Neural progenitor cell (in vitro differentiated cells): ENCODE measurements around the gene SLAMF6. TPM values are rescaled to one million over a fixed set of nuclear protein-coding genes. Genes with fewer than 3 reads are reported as not detected.
A peak's percentile ranks its signal among the peaks of the same experiment; 100 is the strongest.

ENCODE experiments used
- DNase-seq: peaks from one replicate; pipeline ENCODE4 v3.0.0-alpha.2; 2016; ENCODE audit warnings: low spot score
- H2AFZ ChIP-seq: fragments of 200-600 bp; sonication (generic); replicated peaks from 2 replicates; pipeline ENCODE4 v1.6.1; 2016; ENCODE audit warnings: antibody characterized with exemption
- H3F3A ChIP-seq: fragments of 200-600 bp; sonication (generic); 2 replicates; pipeline ENCODE4 v1.6.1; 2016; ENCODE audit warnings: antibody characterized with exemption, low read depth
- H3K27ac ChIP-seq: fragments of 200-600 bp; sonication (generic); 2 replicates; pipeline ENCODE4 v1.5.1; 2016; ENCODE audit warnings: mild to moderate bottlenecking
- H3K27me3 ChIP-seq: fragments of 200-600 bp; sonication (generic); 2 replicates; pipeline ENCODE4 v1.6.1; 2016; ENCODE audit warnings: mild to moderate bottlenecking, moderate library complexity
- H3K36me3 ChIP-seq: fragments of 200-600 bp; sonication (generic); 2 replicates; pipeline ENCODE4 v1.5.1; 2016
- H3K4me1 ChIP-seq: fragments of 200-600 bp; sonication (generic); 2 replicates; pipeline ENCODE4 v1.6.1; 2016; ENCODE audit warnings: mixed run types
- H3K4me2 ChIP-seq: fragments of 200-600 bp; sonication (generic); 2 replicates; pipeline ENCODE4 v1.6.1; 2016
- H3K4me3 ChIP-seq: fragments of 200-600 bp; sonication (generic); 2 replicates; pipeline ENCODE4 v1.5.1; 2016
- H3K79me2 ChIP-seq: fragments of 200-600 bp; sonication (generic); 2 replicates; pipeline ENCODE4 v1.6.1; 2016; ENCODE audit warnings: low read depth
- H3K9ac ChIP-seq: fragments of 200-600 bp; sonication (generic); 2 replicates; pipeline ENCODE4 v1.6.1; 2016
- H3K9me3 ChIP-seq: fragments of 200-600 bp; sonication (generic); 2 replicates; pipeline ENCODE4 v1.5.1; 2016; ENCODE audit warnings: low read depth
- H4K20me1 ChIP-seq: fragments of 200-600 bp; sonication (generic); 2 replicates; pipeline ENCODE4 v1.6.1; 2016; ENCODE audit warnings: low read depth
- H3K27ac Mint-ChIP-seq: 3 replicates; pipeline ENCODE4 v1.8.0; 2021; ENCODE audit warnings: mixed read lengths
- H3K27me3 Mint-ChIP-seq: 2 replicates; pipeline ENCODE4 v1.8.0; 2022; ENCODE audit warnings: low read depth, mild to moderate bottlenecking, inconsistent platforms, moderate library complexity, mixed read lengths; ENCODE audit not compliant: insufficient read depth
- H3K36me3 Mint-ChIP-seq: 3 replicates; pipeline ENCODE4 v1.8.0; 2021; ENCODE audit warnings: mixed read lengths
- H3K4me1 Mint-ChIP-seq: 3 replicates; pipeline ENCODE4 v1.8.0; 2021; ENCODE audit warnings: mixed read lengths
- H3K4me3 Mint-ChIP-seq: 3 replicates; pipeline ENCODE4 v1.8.0; 2021; ENCODE audit warnings: mild to moderate bottlenecking, moderate library complexity, mixed read lengths
- H3K9me3 Mint-ChIP-seq: 3 replicates; pipeline ENCODE4 v1.8.0; 2020; ENCODE audit warnings: mixed read lengths
- EZH2 ChIP-seq: fragments of 200-600 bp; sonication (generic); IDR thresholded peaks from 2 replicates; pipeline ENCODE4 v1.6.1; 2017; ENCODE audit warnings: antibody characterized with exemption, mild to moderate bottlenecking, moderate library complexity
- EZH2phosphoT487 ChIP-seq: fragments of 200-600 bp; sonication (generic); IDR thresholded peaks from 2 replicates; pipeline ENCODE4 v1.6.1; 2017; ENCODE audit warnings: antibody characterized with exemption
- total RNA-seq: library from RNA; depleted of rRNA; stranded (reverse); fragments of >200 nt; gene quantifications from 2 replicates; pipeline ENCODE4 v1.2.3, GENCODE V29; 2015; ENCODE audit warnings: low replicate concordance
- TF ChIP-seq, protein P1 (sequence below): fragments of 200-600 bp; sonication (generic); IDR thresholded peaks from 2 replicates; pipeline ENCODE4 v1.5.1; 2017; ENCODE audit warnings: antibody characterized with exemption, mild to moderate bottlenecking

Gene SLAMF6
- total RNA-seq, 1 donor from 2014 or later, result not detected

DNA sequence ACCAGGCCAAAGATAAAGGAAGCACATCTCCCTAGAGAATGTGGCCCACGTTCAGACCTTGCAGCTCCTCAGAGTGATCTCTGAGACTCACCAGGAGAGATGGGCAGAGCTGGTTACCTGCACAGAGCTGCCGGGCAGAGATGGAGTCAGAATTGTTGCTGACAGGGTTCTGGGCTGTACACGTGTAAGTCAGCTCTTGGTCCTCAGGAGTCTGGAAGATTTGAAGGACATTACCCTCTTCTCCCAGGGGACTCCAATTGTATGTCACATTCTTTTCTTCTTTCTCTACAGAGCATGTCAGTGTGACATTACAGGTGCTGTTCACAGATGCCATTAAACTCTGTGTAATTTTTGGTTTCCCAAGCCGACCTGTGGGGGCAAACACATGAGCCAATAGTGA lies 30.7 kb upstream of the SLAMF6 start:
- H3K27me3 Mint-ChIP-seq, result no peaks in the 10 kb centered on the region
- H3K4me3 Mint-ChIP-seq, result no peak overlapping the region

DNA sequence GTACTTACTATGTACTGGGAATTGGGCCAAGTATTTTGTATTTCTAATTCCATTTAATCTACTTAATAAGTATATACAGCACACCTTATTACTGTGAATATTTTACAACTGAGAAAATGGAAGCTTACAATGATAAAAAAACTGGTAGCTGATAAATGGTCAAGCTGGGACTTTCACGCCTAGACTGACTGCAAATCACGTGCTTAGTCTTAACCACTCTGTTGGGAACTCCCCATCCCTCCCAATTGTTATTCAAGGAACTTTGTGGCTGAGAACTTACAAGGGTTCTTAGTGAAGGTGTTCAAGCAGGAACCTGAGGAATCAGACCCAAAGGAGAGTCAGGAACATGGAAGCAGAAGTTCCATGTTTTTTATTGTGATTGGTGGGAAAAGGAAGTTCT lies 29.4 kb upstream of the SLAMF6 start:
- Histone ChIP-seq H3K4me2 (no peak overlapping the region), H3K27me3 (no peaks in the 10 kb centered on the region), H4K20me1 (no peaks in the 10 kb centered on the region), H3K36me3 (no peaks in the 10 kb centered on the region), H2AFZ (no peak overlapping the region), H3K4me1 (no peaks in the 10 kb centered on the region), H3K9ac (no peak overlapping the region), H3K27ac (no peak overlapping the region), H3K79me2 (no peaks in the 10 kb centered on the region), H3K4me3 (no peak overlapping the region), H3F3A (no peaks in the 10 kb centered on the region), H3K9me3 (no peaks in the 10 kb centered on the region)
- Mint-ChIP-seq H3K27ac (no peak overlapping the region), H3K9me3 (no peaks in the 10 kb centered on the region), H3K36me3 (no peaks in the 10 kb centered on the region), H3K4me1 (no peaks in the 10 kb centered on the region), H3K27me3 (no peaks in the 10 kb centered on the region), H3K4me3 (no peak overlapping the region)
- DNase-seq, result no peak
- TF ChIP-seq EZH2 (no peak), EZH2phosphoT487 (no peak)
- TF ChIP-seq, protein P1, sequence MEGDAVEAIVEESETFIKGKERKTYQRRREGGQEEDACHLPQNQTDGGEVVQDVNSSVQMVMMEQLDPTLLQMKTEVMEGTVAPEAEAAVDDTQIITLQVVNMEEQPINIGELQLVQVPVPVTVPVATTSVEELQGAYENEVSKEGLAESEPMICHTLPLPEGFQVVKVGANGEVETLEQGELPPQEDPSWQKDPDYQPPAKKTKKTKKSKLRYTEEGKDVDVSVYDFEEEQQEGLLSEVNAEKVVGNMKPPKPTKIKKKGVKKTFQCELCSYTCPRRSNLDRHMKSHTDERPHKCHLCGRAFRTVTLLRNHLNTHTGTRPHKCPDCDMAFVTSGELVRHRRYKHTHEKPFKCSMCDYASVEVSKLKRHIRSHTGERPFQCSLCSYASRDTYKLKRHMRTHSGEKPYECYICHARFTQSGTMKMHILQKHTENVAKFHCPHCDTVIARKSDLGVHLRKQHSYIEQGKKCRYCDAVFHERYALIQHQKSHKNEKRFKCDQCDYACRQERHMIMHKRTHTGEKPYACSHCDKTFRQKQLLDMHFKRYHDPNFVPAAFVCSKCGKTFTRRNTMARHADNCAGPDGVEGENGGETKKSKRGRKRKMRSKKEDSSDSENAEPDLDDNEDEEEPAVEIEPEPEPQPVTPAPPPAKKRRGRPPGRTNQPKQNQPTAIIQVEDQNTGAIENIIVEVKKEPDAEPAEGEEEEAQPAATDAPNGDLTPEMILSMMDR, result no peak

More for the DNA sequence above, 30.7 kb upstream of the SLAMF6 start:
- Histone ChIP-seq H2AFZ (no peak overlapping the region), H3K9me3 (no peaks in the 10 kb centered on the region), H3K4me1 (no peaks in the 10 kb centered on the region), H3K9ac (no peak overlapping the region), H3K27me3 (no peaks in the 10 kb centered on the region), H3F3A (no peaks in the 10 kb centered on the region), H3K4me3 (no peak overlapping the region), H3K36me3 (no peaks in the 10 kb centered on the region), H3K79me2 (no peaks in the 10 kb centered on the region), H3K4me2 (no peak overlapping the region), H4K20me1 (no peaks in the 10 kb centered on the region), H3K27ac (no peak overlapping the region)
- H3K4me1 Mint-ChIP-seq, result no peaks in the 10 kb centered on the region
- no peak for DNase-seq
- TF ChIP-seq, protein P1, result no peak
- TF ChIP-seq EZH2phosphoT487, result no peak
- TF ChIP-seq EZH2, result no peak
- no peaks in the 10 kb centered on the region for H3K36me3 Mint-ChIP-seq
- H3K9me3 Mint-ChIP-seq, result no peaks in the 10 kb centered on the region
- no peak overlapping the region for H3K27ac Mint-ChIP-seq

DNA sequence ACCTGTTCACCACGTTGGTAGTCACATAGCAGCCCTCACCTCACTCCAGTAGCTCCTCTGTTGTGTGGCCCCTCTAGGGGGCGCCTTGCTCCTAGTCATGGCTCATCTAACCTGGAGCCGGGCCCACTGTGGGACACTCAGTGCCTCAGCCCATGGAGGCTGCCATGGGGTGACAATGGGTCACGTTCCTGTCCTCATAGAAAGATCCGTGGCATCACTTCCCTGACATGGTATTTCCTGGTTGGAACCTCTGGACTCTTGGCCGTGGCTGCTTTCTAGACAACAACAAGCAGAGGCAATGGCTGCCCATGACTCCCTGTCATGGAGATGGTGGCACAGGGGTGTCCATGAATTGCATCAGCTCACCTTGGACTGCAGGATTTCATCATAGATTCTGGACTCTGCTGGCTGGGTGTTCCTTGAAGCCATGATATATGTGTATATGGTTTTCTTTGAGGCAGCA lies 27.5 kb upstream of the SLAMF6 start:
- Mint-ChIP-seq H3K27me3 (no peaks in the 10 kb centered on the region), H3K27ac (peak overlapping the region; percentile 62), H3K4me1 (no peaks in the 10 kb centered on the region), H3K9me3 (no peaks in the 10 kb centered on the region), H3K36me3 (no peaks in the 10 kb centered on the region), H3K4me3 (no peak overlapping the region)
- Histone ChIP-seq H3K4me3 (no peak overlapping the region), H2AFZ (no peak overlapping the region), H3K9me3 (no peaks in the 10 kb centered on the region), H4K20me1 (no peaks in the 10 kb centered on the region), H3K36me3 (no peaks in the 10 kb centered on the region), H3F3A (no peaks in the 10 kb centered on the region), H3K4me1 (no peaks in the 10 kb centered on the region), H3K9ac (no peak overlapping the region), H3K79me2 (no peaks in the 10 kb centered on the region), H3K4me2 (no peak overlapping the region), H3K27ac (no peak overlapping the region), H3K27me3 (no peaks in the 10 kb centered on the region)
- no peak for TF ChIP-seq EZH2
- TF ChIP-seq, protein P1, result peak; percentile 37
- peak; percentile 13 for DNase-seq

DNA sequence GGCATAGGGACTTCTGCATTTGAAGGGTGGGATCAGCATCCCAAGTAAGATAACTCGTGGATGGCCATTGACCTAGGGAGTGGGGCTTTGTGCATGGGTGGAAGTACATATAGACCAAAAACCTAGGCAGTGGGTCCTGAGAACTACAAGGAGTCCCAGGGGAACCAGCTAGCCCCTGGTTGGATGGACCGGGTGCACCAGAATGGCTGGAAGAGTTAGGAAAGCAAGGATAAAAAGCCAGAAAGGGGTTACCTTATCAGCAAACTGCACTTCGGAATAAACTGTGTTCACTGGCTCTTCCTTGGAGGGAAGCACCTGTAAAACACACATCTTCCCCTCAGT lies 26.6 kb upstream of the SLAMF6 start:
- no peak overlapping the region for H3K27ac Mint-ChIP-seq
- TF ChIP-seq EZH2phosphoT487 (no peak), EZH2 (no peak)
- TF ChIP-seq, protein P1, result no peak

More for the DNA sequence above, 26.6 kb upstream of the SLAMF6 start:
- no peaks in the 10 kb centered on the region for H3K9me3 ChIP-seq
- H3F3A ChIP-seq, result no peaks in the 10 kb centered on the region
- Mint-ChIP-seq H3K4me3 (no peak overlapping the region), H3K27me3 (no peaks in the 10 kb centered on the region), H3K9me3 (no peaks in the 10 kb centered on the region), H3K4me1 (no peaks in the 10 kb centered on the region), H3K36me3 (no peaks in the 10 kb centered on the region)
- no peaks in the 10 kb centered on the region for H3K79me2 ChIP-seq
- H4K20me1 ChIP-seq, result no peaks in the 10 kb centered on the region
- H3K4me2 ChIP-seq, result no peak overlapping the region
- no peak for DNase-seq
- H3K27ac ChIP-seq, result no peak overlapping the region
- no peaks in the 10 kb centered on the region for H3K4me1 ChIP-seq
- no peak overlapping the region for H3K4me3 ChIP-seq
- no peaks in the 10 kb centered on the region for H3K27me3 ChIP-seq
- H2AFZ ChIP-seq, result no peak overlapping the region
- no peaks in the 10 kb centered on the region for H3K36me3 ChIP-seq
- H3K9ac ChIP-seq, result no peak overlapping the region
